NT2/D1 (cell line): Measurements from ENCODE around the gene ESD.

ENCODE experiments used
- SUZ12 ChIP-seq: IDR thresholded peaks from 2 replicates; pipeline ENCODE4 v1.6.1; 2011; ENCODE audit not compliant: insufficient read length, insufficient read depth; ENCODE audit errors: extremely low read depth
- ZNF274 ChIP-seq: IDR thresholded peaks from 2 replicates; pipeline ENCODE4 v1.6.1; 2011; ENCODE audit warnings: mild to moderate bottlenecking, low read depth, low read length

DNA sequence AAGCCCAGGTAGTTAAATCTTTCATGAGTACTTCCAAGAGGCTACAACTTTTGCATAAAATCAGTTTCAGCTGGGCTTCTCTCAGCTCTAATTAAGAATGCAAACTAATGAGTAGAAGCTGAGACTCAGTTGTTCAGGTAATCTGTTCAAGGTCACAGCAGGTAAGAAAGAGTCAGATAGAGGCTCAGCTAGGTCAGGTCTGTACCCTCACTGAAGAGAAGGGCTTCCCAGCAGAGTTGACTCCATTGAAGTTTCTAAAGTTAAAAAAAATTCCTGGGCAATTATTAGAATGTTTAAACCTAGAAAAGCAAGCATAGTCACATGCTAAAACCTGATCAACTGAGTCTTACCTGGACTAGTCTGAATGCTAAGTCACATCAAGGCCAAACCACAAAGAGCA lies 42.1 kb downstream of the ESD start:
- TF ChIP-seq ZNF274 (no peak), SUZ12 (no peak)
